ENCODE results near the gene LRRC75B. TPM values are rescaled to one million over a fixed set of nuclear protein-coding genes. Genes with fewer than 3 reads are reported as not detected.
"Not testable (repeated sequence)": the region's sequence is repeated elsewhere in the genome, so short reads cannot be mapped to it uniquely, and the experiment has no call there.

LRRC75B gene
- total and polyA plus RNA-seq, 2 of the 8 experiments (the other 6 are each of a cell fraction or from before 2014, with no cell fraction given) = 12.2 to 26.6 TPM

- H3K56ac ChIP-seq (replicated peaks; ENCODE audit: insufficient read length, low read depth, low read length); H2AK5ac ChIP-seq (ENCODE audit: low read depth, low read length); H2BK20ac ChIP-seq (ENCODE audit: low read length); H4K8ac ChIP-seq (ENCODE audit: extremely low read depth, insufficient read depth, low read length); H3K14ac ChIP-seq (ENCODE audit: insufficient read length); H3K27me3 ChIP-seq (replicated peaks in 1 of 4; ENCODE audit: control insufficient read depth in 3 of 4, extremely low read depth in 1 of 4, insufficient read depth in 3 of 4, low read length in 3 of 4); H2BK120ac ChIP-seq (replicated peaks; ENCODE audit: low read depth, low read length); H2AFZ ChIP-seq (ENCODE audit: low read length); H3K9me3 ChIP-seq (ENCODE audit: insufficient read depth in 2 of 2, low read depth in 1 of 2, low read length in 1 of 2); H3K4me2 ChIP-seq (ENCODE audit: insufficient read depth in 1 of 2, low read depth in 2 of 2, low read length in 2 of 2); POLR2A ChIA-PET (ENCODE audit: partially characterized antibody); H4K5ac ChIP-seq (ENCODE audit: insufficient read length, low read depth, low read length); H3K36me3 ChIP-seq (ENCODE audit: control insufficient read depth in 2 of 4, insufficient read depth in 4 of 4, low read length in 3 of 4); H3K23ac ChIP-seq (ENCODE audit: insufficient read length); DNase-seq (ENCODE audit: low read depth in 1 of 2, low spot score in 2 of 2); H3K79me1 ChIP-seq (ENCODE audit: low read depth, low read length); H3K27ac ChIP-seq (ENCODE audit: low read depth, low read length); H3K9ac ChIP-seq (replicated peaks in 1 of 4; ENCODE audit: extremely low read depth in 1 of 4, low read depth in 3 of 4, low read length in 3 of 4); H2BK15ac ChIP-seq (ENCODE audit: low read length); H4K20me1 ChIP-seq (replicated peaks in 1 of 2; ENCODE audit: control insufficient read depth in 1 of 2, insufficient read depth in 2 of 2, low read length in 2 of 2); FAIRE-seq; H3K4ac ChIP-seq (replicated peaks; ENCODE audit: insufficient read length, low read depth, low read length); H4K91ac ChIP-seq (replicated peaks; ENCODE audit: insufficient read length, low read length); H2BK5ac ChIP-seq (ENCODE audit: low read depth, low read length); H3K4me1 ChIP-seq (replicated peaks in 1 of 4; ENCODE audit: control insufficient read depth in 3 of 4, insufficient read depth in 4 of 4, low read length in 3 of 4); H3K4me3 ChIP-seq (ENCODE audit: extremely low read depth in 1 of 4, insufficient read depth in 2 of 4, low read depth in 3 of 4, low read length in 4 of 4); H2BK12ac ChIP-seq (ENCODE audit: low read depth, low read length); H3K23me2 ChIP-seq (ENCODE audit: low read depth, low read length); H3K18ac ChIP-seq (ENCODE audit: extremely low read depth, low read length); H3K79me2 ChIP-seq (ENCODE audit: control insufficient read depth in 1 of 2, insufficient read depth in 2 of 2, low read length in 2 of 2): not testable (repeated sequence)
- WGBS, 2 experiments (ENCODE audit: extremely low coverage in 1 of 2, insufficient coverage in 1 of 2, insufficient read length in 1 of 2, insufficient replicate concordance in 2 of 2, low coverage in 1 of 2, low lambda C conversion rate in 2 of 2, missing lambda C conversion rate in 1 of 2) = 100% methylated on average over 1 of the region's 1 CpG; no CpG with 5 or more reads in 1 of the 2 experiments
- CTCF ChIA-PET (ENCODE audit: partially characterized antibody) = interaction anchor here (0.7 kb wide), 1 partner anchor 106 kb away, joined by 3 read pairs; no protein-coding TSS in a partner anchor
Measured at GRCh38 chr22:24642307-24642706, 49.4 kb upstream of the LRRC75B start.

- H3K9me3 ChIP-seq (ENCODE audit: insufficient read depth in 2 of 2, low read depth in 1 of 2, low read length in 1 of 2); H4K91ac ChIP-seq (replicated peaks; ENCODE audit: insufficient read length, low read length); H3K79me2 ChIP-seq (ENCODE audit: control insufficient read depth in 1 of 2, insufficient read depth in 2 of 2, low read length in 2 of 2); DNase-seq (ENCODE audit: low read depth in 1 of 2, low spot score in 2 of 2); FAIRE-seq; H3K23ac ChIP-seq (ENCODE audit: insufficient read length); H3K56ac ChIP-seq (replicated peaks; ENCODE audit: insufficient read length, low read depth, low read length); H3K27ac ChIP-seq (ENCODE audit: low read depth, low read length); H2BK15ac ChIP-seq (ENCODE audit: low read length); H4K20me1 ChIP-seq (replicated peaks in 1 of 2; ENCODE audit: control insufficient read depth in 1 of 2, insufficient read depth in 2 of 2, low read length in 2 of 2); H3K79me1 ChIP-seq (ENCODE audit: low read depth, low read length); H4K8ac ChIP-seq (ENCODE audit: extremely low read depth, insufficient read depth, low read length); H2BK12ac ChIP-seq (ENCODE audit: low read depth, low read length); H3K23me2 ChIP-seq (ENCODE audit: low read depth, low read length); H3K4me3 ChIP-seq (ENCODE audit: extremely low read depth in 1 of 4, insufficient read depth in 2 of 4, low read depth in 3 of 4, low read length in 4 of 4); H2AK5ac ChIP-seq (ENCODE audit: low read depth, low read length); H3K9ac ChIP-seq (replicated peaks in 1 of 4; ENCODE audit: extremely low read depth in 1 of 4, low read depth in 3 of 4, low read length in 3 of 4); H3K18ac ChIP-seq (ENCODE audit: extremely low read depth, low read length); H3K4me2 ChIP-seq (ENCODE audit: insufficient read depth in 1 of 2, low read depth in 2 of 2, low read length in 2 of 2); H2BK20ac ChIP-seq (ENCODE audit: low read length); H2BK5ac ChIP-seq (ENCODE audit: low read depth, low read length); H3K36me3 ChIP-seq (ENCODE audit: control insufficient read depth in 2 of 4, insufficient read depth in 4 of 4, low read length in 3 of 4); H3K4ac ChIP-seq (replicated peaks; ENCODE audit: insufficient read length, low read depth, low read length); H2BK120ac ChIP-seq (replicated peaks; ENCODE audit: low read depth, low read length); H3K27me3 ChIP-seq (replicated peaks in 1 of 4; ENCODE audit: control insufficient read depth in 3 of 4, extremely low read depth in 1 of 4, insufficient read depth in 3 of 4, low read length in 3 of 4); POLR2A ChIA-PET (ENCODE audit: partially characterized antibody); H4K5ac ChIP-seq (ENCODE audit: insufficient read length, low read depth, low read length); H3K4me1 ChIP-seq (replicated peaks in 1 of 4; ENCODE audit: control insufficient read depth in 3 of 4, insufficient read depth in 4 of 4, low read length in 3 of 4); CTCF ChIA-PET (ENCODE audit: partially characterized antibody); H2AFZ ChIP-seq (ENCODE audit: low read length); H3K14ac ChIP-seq (ENCODE audit: insufficient read length): not testable (repeated sequence)
- 93% methylated on average over 3 of the region's 3 CpGs; no CpG with 5 or more reads in 1 of the 2 experiments for WGBS, 2 experiments (ENCODE audit: extremely low coverage in 1 of 2, insufficient coverage in 1 of 2, insufficient read length in 1 of 2, insufficient replicate concordance in 2 of 2, low coverage in 1 of 2, low lambda C conversion rate in 2 of 2, missing lambda C conversion rate in 1 of 2)
Measured at GRCh38 chr22:24636513-24636912, 43.6 kb upstream of the LRRC75B start.
